AG04450 (cell line): ENCODE data around the gene SCLT1. TPM values are rescaled to one million over a fixed set of nuclear protein-coding genes. Genes with fewer than 3 reads are reported as not detected.

Experiments
- CTCF ChIA-PET: fragments of 300-600, 350-600 bp; formaldehyde crosslinking; extraction: SDS; loops from one replicate; lab custom pipeline; 2022; ENCODE audit warnings: antibody characterized with exemption, inconsistent platforms; lab: Charles Lee
- POLR2A ChIA-PET: fragments of 350-600 bp; formaldehyde crosslinking; extraction: SDS; loops from one replicate; lab custom pipeline; 2021; ENCODE audit warnings: antibody characterized with exemption, inconsistent platforms; lab: Yijun Ruan, JAX
- DNase-seq: peaks from one replicate; pipeline ENCODE4 v3.0.0-alpha.2; 2011; ENCODE audit warnings: low read depth, low spot score
- H3K27ac ChIP-seq: one replicate; pipeline ENCODE4 v1.5.1; 2012; ENCODE audit warnings: low read depth, low read length, control low read depth
- H3K27me3 ChIP-seq: one replicate; pipeline ENCODE4 v1.6.0; 2012; ENCODE audit warnings: low read length; ENCODE audit not compliant: control insufficient read depth, insufficient read depth
- H3K4me3 ChIP-seq: 2 replicates; pipeline ENCODE4 v1.5.1; 2011; ENCODE audit warnings: mild to moderate bottlenecking, low read depth, low read length, control low read depth
- H3K9me3 ChIP-seq: 2 replicates; pipeline ENCODE4 v1.5.1; 2012; ENCODE audit warnings: low read length; ENCODE audit not compliant: control insufficient read depth, insufficient read depth
- polyA plus RNA-seq: library from polyadenylated mRNA; depleted of rRNA; stranded (reverse); fragments of >200 nt; gene quantifications from 2 replicates; pipeline ENCODE4 v1.2.3, GENCODE V29; 2011
- TF ChIP-seq, protein P1 (sequence below): IDR thresholded peaks from 2 replicates; pipeline ENCODE4 v1.5.1; 2011; ENCODE audit warnings: low read depth, low read length, control low read depth, inconsistent platforms

The SCLT1 gene
- polyA plus RNA-seq, 1 experiment: 7.5 TPM

DNA sequence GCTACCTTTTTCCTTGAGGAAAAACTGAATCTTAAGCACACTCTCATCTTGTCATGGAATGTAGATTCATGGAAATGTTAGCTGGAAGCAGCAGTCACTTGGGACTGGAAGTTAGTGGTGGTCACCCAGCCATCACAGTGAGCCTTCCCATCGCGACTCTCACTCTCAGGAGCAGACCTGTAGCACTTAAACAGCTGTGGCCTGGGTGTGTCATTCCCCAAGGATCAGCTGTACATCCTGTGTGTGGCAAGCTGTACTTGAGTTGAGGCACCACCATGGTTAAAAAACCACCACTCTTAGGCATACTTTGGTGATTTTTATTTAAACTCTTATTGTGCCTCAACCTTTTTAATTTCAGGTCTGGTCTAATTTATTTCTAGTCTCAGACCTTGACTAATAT, 237.1 kb downstream of the SCLT1 start:
- TF ChIP-seq, protein P1, sequence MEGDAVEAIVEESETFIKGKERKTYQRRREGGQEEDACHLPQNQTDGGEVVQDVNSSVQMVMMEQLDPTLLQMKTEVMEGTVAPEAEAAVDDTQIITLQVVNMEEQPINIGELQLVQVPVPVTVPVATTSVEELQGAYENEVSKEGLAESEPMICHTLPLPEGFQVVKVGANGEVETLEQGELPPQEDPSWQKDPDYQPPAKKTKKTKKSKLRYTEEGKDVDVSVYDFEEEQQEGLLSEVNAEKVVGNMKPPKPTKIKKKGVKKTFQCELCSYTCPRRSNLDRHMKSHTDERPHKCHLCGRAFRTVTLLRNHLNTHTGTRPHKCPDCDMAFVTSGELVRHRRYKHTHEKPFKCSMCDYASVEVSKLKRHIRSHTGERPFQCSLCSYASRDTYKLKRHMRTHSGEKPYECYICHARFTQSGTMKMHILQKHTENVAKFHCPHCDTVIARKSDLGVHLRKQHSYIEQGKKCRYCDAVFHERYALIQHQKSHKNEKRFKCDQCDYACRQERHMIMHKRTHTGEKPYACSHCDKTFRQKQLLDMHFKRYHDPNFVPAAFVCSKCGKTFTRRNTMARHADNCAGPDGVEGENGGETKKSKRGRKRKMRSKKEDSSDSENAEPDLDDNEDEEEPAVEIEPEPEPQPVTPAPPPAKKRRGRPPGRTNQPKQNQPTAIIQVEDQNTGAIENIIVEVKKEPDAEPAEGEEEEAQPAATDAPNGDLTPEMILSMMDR: no peak
- Histone ChIP-seq H3K27ac (no peak overlapping the region), H3K9me3 (no peaks in the 10 kb centered on the region), H3K27me3 (no peaks in the 10 kb centered on the region), H3K4me3 (no peak overlapping the region)
- no peak for DNase-seq
- ChIA-PET POLR2A (no interaction called here), CTCF (interaction anchor here (0.7 to 2.1 kb wide), 3 partner anchors 17 to 666 kb away, joined by 3 to 9 read pairs (median 3); no protein-coding TSS in a partner anchor)

DNA sequence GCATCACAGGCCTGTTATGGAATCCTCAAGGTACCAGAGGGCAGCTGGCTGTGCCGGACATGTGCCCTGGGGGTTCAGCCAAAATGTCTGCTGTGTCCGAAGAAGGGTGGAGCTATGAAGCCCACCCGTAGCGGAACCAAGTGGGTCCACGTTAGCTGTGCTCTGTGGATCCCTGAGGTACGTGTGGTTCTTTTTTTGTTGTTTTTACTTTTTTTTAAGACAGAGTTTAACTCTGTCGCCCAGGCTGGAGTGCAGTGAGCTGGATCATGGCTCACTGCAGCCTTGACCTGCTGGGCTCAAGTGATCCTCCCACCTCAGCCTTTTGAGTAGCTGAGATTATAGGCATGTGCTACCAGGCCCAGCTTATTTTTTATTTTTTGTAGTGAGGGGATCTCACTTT, 237.7 kb downstream of the SCLT1 start:
- TF ChIP-seq, protein P1: no peak
- POLR2A ChIA-PET: no interaction called here
- no peak overlapping the region for H3K4me3 ChIP-seq
- H3K9me3 ChIP-seq: no peaks in the 10 kb centered on the region
- no peak for DNase-seq
- H3K27ac ChIP-seq: no peak overlapping the region
- H3K27me3 ChIP-seq: no peaks in the 10 kb centered on the region
- CTCF ChIA-PET: interaction anchor here (2.1 to 2.3 kb wide), 2 partner anchors 8 to 402 kb away, joined by 9 to 12 read pairs; no protein-coding TSS in a partner anchor

DNA sequence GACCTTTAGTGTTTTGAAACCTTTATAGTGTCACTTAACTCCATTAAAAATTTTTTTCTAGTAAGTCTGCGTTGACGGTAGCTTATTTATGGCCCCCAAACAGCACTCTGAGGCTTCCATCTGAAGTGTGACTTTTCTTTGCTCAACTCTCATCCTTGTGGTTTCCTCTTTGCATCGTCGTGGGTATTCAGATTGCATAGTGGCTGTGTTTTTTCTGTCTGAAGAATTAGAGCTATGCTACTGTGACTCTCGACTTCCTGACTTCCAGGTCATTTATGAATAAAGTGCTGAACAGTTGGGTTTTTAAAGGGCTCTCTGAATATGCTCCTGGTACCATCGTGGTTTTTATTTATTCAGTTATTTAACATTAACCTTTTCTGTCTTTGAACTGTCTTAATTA, 238.9 kb downstream of the SCLT1 start:
- ChIA-PET POLR2A (no interaction called here), CTCF (interaction anchor here (0.7 to 2.3 kb wide), 4 partner anchors 9 to 887 kb away, joined by 3 to 12 read pairs (median 3); no protein-coding TSS in a partner anchor)
- Histone ChIP-seq H3K4me3 (no peak overlapping the region), H3K27me3 (no peaks in the 10 kb centered on the region), H3K9me3 (no peaks in the 10 kb centered on the region), H3K27ac (no peak overlapping the region)
- TF ChIP-seq, protein P1: no peak
- DNase-seq: no peak

- TF ChIP-seq, protein P1: no peak
- CTCF ChIA-PET: interaction anchor here (0.7 to 2.3 kb wide), 4 partner anchors 10 to 886 kb away, joined by 3 to 12 read pairs (median 3); no protein-coding TSS in a partner anchor
- H3K4me3 ChIP-seq: no peak overlapping the region
- H3K27ac ChIP-seq: no peak overlapping the region
- DNase-seq: no peak
- no peaks in the 10 kb centered on the region for H3K9me3 ChIP-seq
- POLR2A ChIA-PET: no interaction called here
- no peaks in the 10 kb centered on the region for H3K27me3 ChIP-seq
These were observed 239.6 kb downstream of the SCLT1 start for GRCh38 chr4:128853741-128854140.

DNA sequence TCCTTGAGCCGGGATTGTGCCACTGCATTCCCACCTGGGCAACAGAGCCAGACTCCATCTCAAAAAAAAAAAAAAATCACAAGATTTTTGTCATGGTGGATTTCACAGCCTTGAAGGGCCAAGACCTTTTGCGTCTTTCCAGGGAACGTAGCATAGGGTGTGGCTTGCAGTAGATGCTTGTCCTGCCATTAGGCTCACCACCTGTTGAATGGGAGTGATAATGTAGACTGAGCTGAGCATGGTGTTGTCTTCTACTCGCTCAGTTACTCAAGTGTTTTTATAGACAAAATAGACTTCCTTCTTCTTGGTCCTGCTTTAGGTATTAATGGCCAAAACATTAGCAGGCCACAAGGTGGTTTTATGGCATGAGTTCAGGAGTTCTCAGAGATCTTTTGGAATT, 243.1 kb downstream of the SCLT1 start:
- ChIA-PET CTCF (interaction anchor here (1.4 kb wide), 1 partner anchor 13 kb away, joined by 5 read pairs; no protein-coding TSS in a partner anchor), POLR2A (no interaction called here)
- no peak for DNase-seq
- no peaks in the 10 kb centered on the region for H3K27me3 ChIP-seq
- H3K9me3 ChIP-seq: no peaks in the 10 kb centered on the region
- TF ChIP-seq, protein P1: no peak
- no peak overlapping the region for H3K4me3 ChIP-seq
- H3K27ac ChIP-seq: no peak overlapping the region
